HG03097 (cell line): Measurements from ENCODE around the gene CYCS.

Experiments used
- ATAC-seq: cut with Tn5 transposase; IDR thresholded peaks from one replicate; pipeline ENCODE4 v1.9.1; 2021; ENCODE audit not compliant: unreplicated experiment, low FRiP score

Gene CYCS

DNA sequence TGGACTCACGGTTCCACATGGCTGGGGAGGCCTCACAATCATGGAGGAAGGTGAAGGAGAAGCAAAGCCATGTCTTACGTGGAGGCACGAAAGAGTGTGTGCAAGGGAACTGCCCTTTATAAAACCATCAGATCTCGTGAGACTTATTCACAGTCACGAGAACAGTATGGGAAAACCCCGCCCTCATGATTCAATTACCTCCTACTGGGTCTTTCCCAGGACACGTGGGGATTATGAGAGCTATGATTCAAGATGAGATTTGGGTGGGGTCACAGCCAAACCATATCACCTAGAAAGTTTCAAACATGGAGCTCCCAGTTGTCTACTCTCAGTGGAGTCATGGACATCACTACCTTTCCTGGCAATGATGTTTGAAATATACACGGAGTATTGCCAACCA, 49.6 kb downstream of the CYCS start:
- no peak for ATAC-seq

- ATAC-seq: no peak
Observed at GRCh38 chr7:25073451-25073850, 51.6 kb downstream of the CYCS start.
